ENCODE data around the gene SLC26A1.

The SLC26A1 gene

DNA sequence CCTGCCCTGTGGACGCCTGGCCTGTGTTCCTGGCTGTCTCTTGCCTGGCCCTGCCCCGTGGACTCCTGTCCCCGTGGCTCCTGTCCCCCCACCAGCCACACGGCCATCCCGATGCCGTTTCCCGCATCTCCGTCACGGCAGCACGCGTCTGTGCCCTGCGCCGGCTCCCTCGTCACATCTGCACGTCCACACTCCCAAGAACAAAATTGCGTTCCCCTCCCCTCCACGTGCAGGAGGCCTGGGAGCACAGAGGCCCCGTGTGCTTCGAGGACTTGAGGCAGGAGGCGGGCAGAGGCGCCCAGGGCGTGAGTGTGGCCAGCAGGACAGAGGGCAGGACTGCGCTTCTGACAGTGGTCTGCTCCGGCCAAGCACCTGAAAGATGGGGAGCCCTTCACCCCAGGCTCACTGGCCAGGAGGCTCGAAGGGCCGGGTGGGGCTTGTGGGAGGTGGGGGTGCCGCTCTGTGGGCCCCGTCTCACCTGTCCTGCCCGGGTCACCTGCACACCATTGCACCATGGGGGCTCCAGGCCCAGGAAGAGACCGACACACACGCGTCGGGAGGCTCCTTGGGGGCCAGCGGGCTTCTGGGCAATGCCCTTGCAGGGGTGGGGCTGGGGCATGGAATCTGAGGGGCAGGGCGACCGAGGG is 35.5 kb upstream of the SLC26A1 start:
- DNase-seq = no peak

DNA sequence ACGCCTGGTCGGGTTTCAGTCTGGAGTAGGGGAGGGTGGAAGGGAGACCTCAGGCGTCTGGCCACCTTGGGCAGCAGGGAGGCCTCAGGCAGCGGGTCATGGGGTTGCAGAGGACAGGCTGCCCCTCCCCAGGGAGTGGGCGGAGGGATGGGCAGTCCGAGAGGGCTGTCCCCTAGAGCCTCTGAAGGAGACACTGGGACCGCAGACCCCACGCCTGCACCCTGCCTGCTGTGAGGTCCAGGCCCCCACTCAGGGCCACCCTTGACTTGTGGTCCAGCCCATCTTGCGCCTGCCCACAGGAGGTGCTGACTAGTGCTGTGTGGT is 34.7 kb upstream of the SLC26A1 start:
- no peak for DNase-seq

GRCh38 chr4:1027219-1027914 is 34.2 kb upstream of the SLC26A1 start:
- DNase-seq = no peak

GRCh38 chr4:1026115-1026514 is 32.9 kb upstream of the SLC26A1 start:
- DNase-seq = peak; percentile 44 to 52

- DNase-seq = no peak
Observed at GRCh38 chr4:1024882-1025545, 31.8 kb upstream of the SLC26A1 start.

GRCh38 chr4:1023895-1024740 is 30.9 kb upstream of the SLC26A1 start:
- no peak for DNase-seq

DNA sequence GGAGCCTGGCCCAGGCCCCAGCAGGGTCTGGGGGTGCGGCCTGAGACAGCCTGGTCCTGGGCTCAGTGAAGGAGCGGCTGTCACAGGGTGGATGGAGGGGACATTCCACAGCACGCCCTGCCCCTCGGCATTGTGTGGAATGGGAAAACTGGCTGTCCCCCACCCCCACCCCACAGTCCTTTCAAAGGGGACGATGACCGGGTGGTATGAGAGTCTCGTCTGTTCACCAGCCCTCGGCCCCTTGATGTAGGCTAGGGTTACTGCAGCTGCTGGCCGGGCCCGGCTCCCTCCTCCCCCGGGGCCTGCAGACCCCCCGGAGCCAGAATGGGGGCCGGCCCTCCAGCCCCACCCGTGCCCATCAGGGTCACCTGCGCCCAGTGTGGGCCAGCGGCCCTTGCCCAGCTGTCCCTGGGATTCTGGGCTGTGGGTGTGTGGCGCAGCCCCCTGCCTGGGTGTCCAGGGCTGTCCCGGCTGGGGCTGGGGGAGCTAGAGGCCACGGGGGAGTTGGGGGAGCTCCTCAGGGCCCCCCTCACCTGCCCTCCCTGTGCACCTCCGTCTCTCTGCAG is 30.0 kb upstream of the SLC26A1 start:
- DNase-seq = no peak

- no peak for DNase-seq
Observed at GRCh38 chr4:1022739-1023066, 29.5 kb upstream of the SLC26A1 start.

DNA sequence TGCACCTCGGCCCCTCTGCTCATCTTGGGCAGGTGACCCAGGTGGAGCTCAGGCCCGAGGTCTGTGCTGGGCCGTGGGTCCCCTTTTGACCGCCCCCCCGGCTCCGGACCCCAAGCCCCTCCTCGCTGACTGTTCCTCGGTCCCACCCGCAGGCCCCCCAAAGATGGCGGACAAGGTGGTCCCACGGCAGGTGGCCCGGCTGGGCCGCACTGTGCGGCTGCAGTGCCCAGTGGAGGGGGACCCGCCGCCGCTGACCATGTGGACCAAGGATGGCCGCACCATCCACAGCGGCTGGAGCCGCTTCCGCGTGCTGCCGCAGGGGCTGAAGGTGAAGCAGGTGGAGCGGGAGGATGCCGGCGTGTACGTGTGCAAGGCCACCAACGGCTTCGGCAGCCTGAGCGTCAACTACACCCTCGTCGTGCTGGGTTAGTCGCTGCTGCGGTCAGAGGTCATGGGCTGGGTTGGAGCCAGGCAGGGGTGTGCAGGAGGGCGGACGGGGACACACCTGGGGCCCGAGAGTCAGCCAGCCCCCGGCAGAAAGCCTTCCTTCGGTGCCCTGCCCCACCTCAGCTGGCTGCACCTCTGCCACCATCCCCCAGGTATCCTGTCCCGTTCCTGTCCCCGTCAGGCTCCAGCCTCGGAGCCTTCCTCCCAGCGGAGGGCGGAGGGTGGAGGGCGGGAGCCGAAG is 29.0 kb upstream of the SLC26A1 start:
- no peak for DNase-seq

DNA sequence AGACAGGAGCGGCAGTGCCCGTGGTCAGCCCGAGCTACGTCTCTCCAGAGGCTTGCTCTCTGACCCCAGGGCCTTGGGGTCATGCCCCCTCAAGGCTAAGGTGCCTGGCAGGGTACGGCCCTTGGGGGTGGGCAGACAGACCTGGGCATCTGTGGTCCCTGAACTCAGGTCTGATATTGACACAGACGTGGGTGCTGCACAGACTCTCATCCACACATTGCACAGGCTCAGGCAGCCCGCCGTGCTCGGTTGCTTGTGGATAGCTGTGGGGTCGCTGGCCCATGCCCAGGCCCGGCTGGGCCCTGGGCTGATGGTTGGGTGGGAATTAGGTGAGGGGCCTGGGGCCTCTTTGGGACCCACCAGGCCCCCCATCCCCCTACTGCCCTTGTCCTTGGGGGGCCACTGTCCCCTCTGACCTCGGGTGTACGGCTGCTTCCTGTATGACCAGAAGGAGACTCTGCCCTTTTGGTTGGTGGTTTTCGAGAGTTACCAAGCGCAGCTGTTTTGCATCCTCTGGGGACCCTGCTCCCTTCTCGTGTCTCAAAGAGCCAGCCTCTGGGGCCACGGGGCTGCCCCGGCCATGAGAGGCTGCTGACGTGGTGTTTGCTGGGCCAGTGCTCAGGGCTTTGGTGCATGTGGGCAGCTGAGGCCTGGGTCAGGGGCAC is 28.3 kb upstream of the SLC26A1 start:
- DNase-seq = peak in 1 of 2 donors; percentile 39

DNA sequence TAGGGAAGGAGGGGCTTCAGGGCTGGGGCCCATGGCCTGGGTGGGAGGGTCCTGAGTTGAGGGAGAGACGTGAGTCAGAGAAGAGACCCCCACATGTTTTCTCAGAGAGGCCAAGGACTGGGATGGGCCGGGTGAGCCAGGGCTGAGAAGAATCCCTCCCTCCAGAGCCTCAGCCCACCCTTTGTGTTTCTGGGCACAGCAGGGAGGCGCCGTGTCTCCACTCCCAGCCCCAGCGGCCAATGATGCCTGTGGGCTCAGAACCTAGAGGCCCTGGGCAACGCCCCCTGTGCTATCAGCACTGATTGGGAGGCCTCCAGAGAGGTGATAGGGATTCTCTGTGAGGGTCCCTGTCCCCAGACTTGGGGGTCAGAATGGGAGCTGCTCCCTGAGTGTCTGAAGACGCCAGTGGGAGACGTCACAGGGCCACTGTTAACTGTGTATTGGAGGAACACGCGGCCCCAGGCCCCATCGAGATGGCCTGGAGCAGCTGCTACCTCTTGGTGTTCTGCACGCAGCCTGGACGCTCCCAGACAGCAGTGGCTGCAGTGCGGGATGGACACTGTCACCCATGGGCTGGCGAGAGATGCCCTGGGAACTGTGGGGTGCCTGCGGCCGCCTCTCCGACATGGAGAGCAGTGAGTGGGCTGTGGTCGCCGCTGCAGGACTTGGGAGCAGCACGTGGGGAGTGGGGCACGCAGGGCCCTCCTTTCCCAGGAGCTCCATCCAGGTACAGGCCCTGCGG is 26.7 kb upstream of the SLC26A1 start:
- no peak for DNase-seq

DNA sequence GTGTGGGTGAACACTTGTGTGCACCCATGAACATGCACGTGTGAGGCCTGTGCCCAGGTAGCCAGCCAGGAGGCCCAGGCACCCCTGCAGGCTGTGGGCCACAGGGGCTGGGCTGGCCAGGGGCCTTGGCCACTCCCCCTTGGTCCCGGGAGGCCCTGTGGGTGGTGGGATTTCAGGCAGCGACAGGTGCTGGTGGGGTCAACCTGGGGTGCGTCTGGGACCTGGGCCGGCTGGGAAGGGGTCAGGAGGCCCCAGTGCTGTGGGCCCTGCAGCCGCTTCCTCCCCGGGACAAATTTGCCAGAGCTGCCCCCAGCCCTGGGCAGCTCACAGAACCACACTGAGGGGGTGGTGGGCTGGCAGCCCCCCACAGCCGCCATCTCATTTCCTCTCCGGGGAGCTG is 26.1 kb upstream of the SLC26A1 start:
- no peak for DNase-seq

DNA sequence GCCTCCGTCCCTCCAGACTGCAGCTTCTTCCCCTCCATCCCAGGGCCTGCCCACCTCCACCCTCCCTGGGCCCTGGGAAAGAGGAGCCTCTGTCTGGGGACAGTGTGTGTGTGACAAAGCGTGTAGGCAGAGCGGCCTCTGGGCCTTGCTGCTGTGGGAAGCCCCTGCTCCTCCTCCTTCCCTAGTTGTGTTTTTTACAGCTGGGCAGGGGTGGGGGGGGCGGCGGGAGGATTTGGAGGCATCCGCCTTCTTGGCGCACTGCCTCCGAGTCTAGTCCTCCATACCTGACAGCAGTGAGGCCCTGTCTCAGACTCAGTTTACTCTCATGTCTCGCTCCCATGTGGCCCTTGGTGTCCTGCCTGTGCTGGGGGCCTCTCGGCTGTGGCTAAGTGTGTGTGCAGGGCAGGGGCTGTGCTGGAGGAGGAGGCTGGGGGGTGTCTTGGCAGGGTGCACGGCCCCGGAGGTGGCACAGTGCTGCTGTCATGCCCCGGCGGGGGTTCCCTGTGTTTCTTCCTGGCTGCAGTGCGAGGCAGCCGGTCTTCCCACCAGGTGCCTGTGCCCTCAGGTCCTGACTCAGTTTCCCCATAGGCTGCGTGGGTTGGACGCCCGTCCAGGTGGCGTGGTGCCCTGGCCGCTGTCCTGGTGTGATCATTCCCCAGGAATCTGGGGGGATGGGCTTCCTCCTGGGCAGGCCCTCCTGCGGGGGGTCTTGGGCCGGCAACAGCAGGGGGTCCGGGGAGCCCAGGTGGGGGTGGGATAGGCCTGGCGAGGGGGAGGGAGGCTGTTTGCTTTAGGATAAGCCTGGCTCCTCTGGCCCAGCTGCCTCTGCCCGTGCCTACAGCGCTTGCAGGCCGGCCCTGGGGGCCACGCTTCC is 25.2 kb upstream of the SLC26A1 start:
- DNase-seq = no peak

GRCh38 chr4:1017706-1018105 is 24.5 kb upstream of the SLC26A1 start:
- DNase-seq = no peak

GRCh38 chr4:1017211-1017610 is 24.0 kb upstream of the SLC26A1 start:
- DNase-seq = no peak

DNA sequence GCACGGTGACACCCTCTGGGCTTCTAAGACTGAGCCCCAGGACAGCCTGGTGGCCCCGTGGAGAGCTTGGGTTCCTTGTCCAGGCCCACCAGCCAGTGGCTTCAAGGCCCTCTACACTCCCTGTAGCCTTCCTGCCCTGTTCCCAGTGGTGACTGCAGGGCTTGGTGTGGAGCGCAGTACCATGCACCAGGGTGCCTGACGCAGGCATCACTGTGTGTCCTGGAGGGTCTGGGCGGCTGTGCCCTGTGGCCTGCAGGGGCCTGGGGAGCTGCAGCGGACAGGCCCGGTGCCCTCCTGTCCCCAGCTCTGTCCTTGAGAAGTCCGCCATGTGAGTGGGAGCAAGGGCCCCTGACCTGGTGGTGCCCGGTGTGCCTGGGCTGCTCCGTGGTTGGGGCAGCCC is 22.5 kb upstream of the SLC26A1 start:
- DNase-seq = no peak

- DNase-seq = no peak
Observed at GRCh38 chr4:1015179-1015578, 22.0 kb upstream of the SLC26A1 start.

DNA sequence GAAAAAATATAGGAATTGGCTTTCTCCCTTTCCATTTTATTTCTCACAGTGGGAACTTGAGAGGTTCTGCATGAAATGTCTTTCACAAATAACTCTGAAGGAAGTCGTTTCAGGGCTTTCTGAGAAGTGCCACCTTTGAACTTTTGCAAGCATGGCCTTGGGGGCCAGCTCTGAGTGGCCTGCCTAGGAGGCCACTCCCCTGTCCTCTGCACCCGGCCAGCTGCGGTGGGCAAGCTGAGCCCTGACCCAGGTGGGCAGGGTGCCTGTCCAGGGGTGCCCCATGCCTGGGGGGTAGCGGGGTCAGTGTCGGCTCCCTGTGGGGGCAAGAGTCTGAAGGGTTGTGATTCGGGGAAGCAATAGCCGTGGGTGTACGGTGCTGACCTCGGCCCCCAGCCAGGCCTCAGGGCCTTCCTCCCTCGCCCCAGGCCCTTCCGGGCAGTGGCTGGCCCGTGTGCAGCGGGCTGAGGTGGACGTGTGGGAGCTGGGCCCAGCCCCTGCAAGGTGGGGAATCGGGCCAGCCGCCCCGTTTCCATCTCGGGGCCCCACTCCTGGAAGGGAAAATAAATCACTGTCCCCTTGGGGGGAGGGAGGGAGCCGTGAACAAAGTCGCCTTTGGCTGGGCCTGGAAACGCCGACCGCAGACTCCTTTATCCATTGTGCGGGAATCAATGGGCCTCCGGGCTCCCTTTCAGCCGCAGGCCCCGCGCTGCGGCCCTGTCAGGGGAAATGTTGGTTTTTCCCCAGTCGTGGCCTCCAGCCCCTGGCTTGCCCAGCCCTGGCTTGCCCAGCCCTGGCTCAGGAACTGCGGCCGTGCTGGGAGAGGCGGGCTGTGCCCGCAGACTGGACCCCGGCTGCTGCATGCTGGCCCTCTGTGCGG is 21.3 kb upstream of the SLC26A1 start:
- no peak for DNase-seq
